Measurements from ENCODE around the gene CEP250. TPM values are rescaled to one million over a fixed set of nuclear protein-coding genes. Genes with fewer than 3 reads are reported as not detected.

Gene CEP250
- total RNA-seq, 1 experiment from 2014 or later: 56.6 TPM

GRCh38 chr20:35561671-35562070 lies 106.3 kb downstream of the CEP250 start:
- BruUV-seq (replicated peaks): no TSS peak
- no peak for DNase-seq (ENCODE audit: low spot score)
- POLR2A ChIA-PET (ENCODE audit: low non-redundant PET): no interaction called here

GRCh38 chr20:35562541-35563110 lies 107.2 kb downstream of the CEP250 start:
- Histone ChIP-seq H3K27ac (ENCODE audit: low read depth, low read length, poor library complexity, severe bottlenecking) (no peak overlapping the region), H3K4me1 (ENCODE audit: insufficient read depth, low read length, poor library complexity, severe bottlenecking) (no peaks in the 10 kb centered on the region), H3K4me3 (ENCODE audit: low read depth, low read length, poor library complexity, severe bottlenecking) (no peak overlapping the region), H3K27me3 (replicated peaks; ENCODE audit: insufficient read depth, low read depth, low read length, poor library complexity) (no peaks in the 10 kb centered on the region), H3K9me3 (ENCODE audit: low read depth, low read length, poor library complexity, severe bottlenecking) (no peaks in the 10 kb centered on the region), H3K36me3 (ENCODE audit: insufficient read depth, low read length, poor library complexity, severe bottlenecking) (no peaks in the 10 kb centered on the region)
- BruUV-seq (replicated peaks): no TSS peak
- TF ChIP-seq EZH2 (IDR thresholded peaks at IDR 0.05; ENCODE audit: borderline replicate concordance, low read depth, low read length, poor library complexity, severe bottlenecking) (no peak), CTCF (conservative IDR thresholded peaks at IDR 0.05; ENCODE audit: low read depth, low read length) (no peak)
- POLR2A ChIA-PET (ENCODE audit: low non-redundant PET): no interaction called here
- intact Hi-C loops (cut with micrococcal nuclease; ENCODE audit: unreplicated experiment): no loop called here
- CTCF ChIA-PET: interaction anchor here (0.6 kb wide), 2 partner anchors 21 to 239 kb away, joined by 3 read pairs; partner anchors contain the start of gene ERGIC3
- no peak for DNase-seq (ENCODE audit: low spot score)

More at GRCh38 chr20:35561671-35562070, 106.3 kb downstream of the CEP250 start:
- H3K36me3 ChIP-seq (ENCODE audit: insufficient read depth, low read length, poor library complexity, severe bottlenecking): peaks cover 6% of the 10 kb centered on the region
- CTCF ChIA-PET: interaction anchor here (0.6 kb wide), 1 partner anchor 12 kb away, joined by 3 read pairs; no protein-coding TSS in a partner anchor
- TF ChIP-seq CTCF (conservative IDR thresholded peaks at IDR 0.05; ENCODE audit: low read depth, low read length): no peak
- no peak for TF ChIP-seq EZH2 (IDR thresholded peaks at IDR 0.05; ENCODE audit: borderline replicate concordance, low read depth, low read length, poor library complexity, severe bottlenecking)
- no peaks in the 10 kb centered on the region for H3K4me1 ChIP-seq (ENCODE audit: insufficient read depth, low read length, poor library complexity, severe bottlenecking)
- no peaks in the 10 kb centered on the region for H3K9me3 ChIP-seq (ENCODE audit: low read depth, low read length, poor library complexity, severe bottlenecking)
- no peak overlapping the region for H3K27ac ChIP-seq (ENCODE audit: low read depth, low read length, poor library complexity, severe bottlenecking)
- no peak overlapping the region for H3K4me3 ChIP-seq (ENCODE audit: low read depth, low read length, poor library complexity, severe bottlenecking)
- H3K27me3 ChIP-seq (replicated peaks; ENCODE audit: insufficient read depth, low read depth, low read length, poor library complexity): no peaks in the 10 kb centered on the region
- intact Hi-C loops (cut with micrococcal nuclease; ENCODE audit: unreplicated experiment): no loop called here

DNA sequence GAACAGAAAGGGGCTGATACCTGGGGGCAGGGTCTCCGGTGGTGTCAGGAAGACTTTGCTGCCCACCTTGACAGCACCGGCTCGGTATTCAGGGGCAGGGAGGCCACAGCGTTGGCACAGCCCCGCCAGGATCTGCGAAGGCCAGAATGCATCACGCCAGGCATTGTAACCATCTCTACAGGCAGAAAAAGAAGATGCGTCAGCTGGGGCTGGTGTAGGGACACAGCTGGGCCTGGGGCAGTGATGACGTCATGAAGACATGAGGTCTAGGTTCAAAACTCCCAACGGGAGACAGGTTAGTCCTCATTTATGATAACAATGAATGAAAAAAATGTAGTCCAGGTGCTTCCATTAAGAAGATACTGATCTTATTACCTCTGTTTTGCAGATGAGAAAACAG lies 108.4 kb downstream of the CEP250 start:
- no peaks in the 10 kb centered on the region for H3K27me3 ChIP-seq (replicated peaks; ENCODE audit: insufficient read depth, low read depth, low read length, poor library complexity)
- ChIA-PET POLR2A (ENCODE audit: low non-redundant PET) (no interaction called here), CTCF (no interaction called here)
- H3K36me3 ChIP-seq (ENCODE audit: insufficient read depth, low read length, poor library complexity, severe bottlenecking): no peaks in the 10 kb centered on the region
- no TSS peak for BruUV-seq (replicated peaks)
- H3K27ac ChIP-seq (ENCODE audit: low read depth, low read length, poor library complexity, severe bottlenecking): no peak overlapping the region
- H3K9me3 ChIP-seq (ENCODE audit: low read depth, low read length, poor library complexity, severe bottlenecking): no peaks in the 10 kb centered on the region
- no peak for DNase-seq (ENCODE audit: low spot score)
- H3K4me1 ChIP-seq (ENCODE audit: insufficient read depth, low read length, poor library complexity, severe bottlenecking): no peaks in the 10 kb centered on the region
- H3K4me3 ChIP-seq (ENCODE audit: low read depth, low read length, poor library complexity, severe bottlenecking): no peak overlapping the region
- TF ChIP-seq EZH2 (IDR thresholded peaks at IDR 0.05; ENCODE audit: borderline replicate concordance, low read depth, low read length, poor library complexity, severe bottlenecking) (no peak), CTCF (conservative IDR thresholded peaks at IDR 0.05; ENCODE audit: low read depth, low read length) (no peak)
- intact Hi-C loops (cut with micrococcal nuclease; ENCODE audit: unreplicated experiment): no loop called here

All from A673 (cell line).